SK-N-SH (cell line): ENCODE results near the gene KDM4C. TPM values are rescaled to one million over a fixed set of nuclear protein-coding genes. Genes with fewer than 3 reads are reported as not detected.

Source experiments
- CTCF ChIA-PET: fragments of 300-600, 350-600 bp; formaldehyde crosslinking; extraction: SDS; loops from one replicate; lab custom pipeline; 2021; lab: Yijun Ruan, JAX
- POLR2A ChIA-PET: fragments of 350-600 bp; sonication (Branson Sonifier 250); formaldehyde crosslinking; extraction: SDS; loops from one replicate; lab custom pipeline; 2020; ENCODE audit warnings: antibody characterized with exemption, inconsistent platforms; lab: Yijun Ruan, JAX
- DNase-seq: peaks from one replicate; pipeline ENCODE4 v3.0.0; 2012
- H2AFZ ChIP-seq: fragments of 200-600 bp; sonication (generic); 2 replicates; pipeline ENCODE4 v1.8.1; 2016; ENCODE audit warnings: antibody characterized with exemption, mild to moderate bottlenecking, low read depth
- H3F3A ChIP-seq: fragments of 200-600 bp; sonication (generic); replicated peaks from 2 replicates; pipeline ENCODE3; 2016; ENCODE audit warnings: antibody characterized with exemption, mild to moderate bottlenecking; ENCODE audit not compliant: insufficient read depth
- H3K27ac ChIP-seq, 2 experiments: fragments of 200-500 bp in 1 of 2; fragments of 200-600 bp in 1 of 2; sonication (Bioruptor generic) in 1 of 2; sonication (generic), shearing (Covaris generic) in 1 of 2; 2 replicates each; pipeline versions ENCODE4 v1.5.1 to v1.6.1; 2014 to 2016; ENCODE audit warnings: low read depth in 2 of 2, inconsistent platforms in 1 of 2, low read length in 1 of 2, mild to moderate bottlenecking in 1 of 2, mixed read lengths in 1 of 2
- H3K27me3 ChIP-seq: fragments of 200-600 bp; sonication (generic), shearing (Covaris generic); 2 replicates; pipeline ENCODE4 v1.6.1; 2016; ENCODE audit warnings: mixed run types; ENCODE audit not compliant: insufficient read depth
- H3K36me3 ChIP-seq, 2 experiments: fragments of 200-500 bp in 1 of 2; fragments of 200-600 bp in 1 of 2; sonication (Bioruptor generic) in 1 of 2; sonication (generic) in 1 of 2; replicated peaks in 1 of 2; 2 replicates each; pipeline versions ENCODE3 to v1.5.1; 2014 to 2016; ENCODE audit warnings: low read length in 1 of 2, mild to moderate bottlenecking in 1 of 2; ENCODE audit not compliant: insufficient read depth in 2 of 2, control insufficient read depth in 1 of 2
- H3K4me1 ChIP-seq, 2 experiments: fragments of 200-500 bp in 1 of 2; fragments of 200-600 bp in 1 of 2; sonication (Bioruptor generic) in 1 of 2; sonication (generic), shearing (Covaris generic) in 1 of 2; 2 replicates each; pipeline versions ENCODE4 v1.5.1 to v1.6.1; 2014 to 2016; ENCODE audit warnings: low read depth in 1 of 2, low read length in 1 of 2, mixed run types in 1 of 2; ENCODE audit not compliant: insufficient read depth in 2 of 2, control insufficient read depth in 1 of 2
- H3K4me2 ChIP-seq: fragments of 200-600 bp; sonication (generic), shearing (Covaris generic); 2 replicates; pipeline ENCODE4 v1.6.1; 2017; ENCODE audit warnings: mixed run types
- H3K4me3 ChIP-seq, 2 experiments: fragments of 200-500 bp in 1 of 2; fragments of 200-600 bp in 1 of 2; sonication (Bioruptor generic) in 1 of 2; sonication (generic), shearing (Covaris generic) in 1 of 2; 2 replicates each; pipeline versions ENCODE4 v1.5.1 to v1.8.1; 2014 to 2016; ENCODE audit warnings: low read depth in 2 of 2, inconsistent platforms in 1 of 2, low read length in 1 of 2, mild to moderate bottlenecking in 1 of 2, mixed read lengths in 1 of 2, moderate library complexity in 1 of 2
- H3K79me2 ChIP-seq: fragments of 200-600 bp; sonication (generic); 2 replicates; pipeline ENCODE4 v1.8.1; 2017; ENCODE audit warnings: mild to moderate bottlenecking; ENCODE audit not compliant: insufficient read depth
- H3K9ac ChIP-seq: fragments of 200-600 bp; sonication (generic); 2 replicates; pipeline ENCODE4 v1.6.1; 2017; ENCODE audit warnings: mixed run types
- H3K9me2 ChIP-seq: fragments of 200-600 bp; sonication (generic); 2 replicates; pipeline ENCODE4 v1.6.1; 2017; ENCODE audit warnings: mixed run types
- H3K9me3 ChIP-seq: fragments of 200-600 bp; sonication (generic); 2 replicates; pipeline ENCODE4 v1.6.1; 2017; ENCODE audit warnings: mixed run types, mild to moderate bottlenecking, moderate library complexity
- H4K20me1 ChIP-seq: fragments of 200-600 bp; sonication (generic); 2 replicates; pipeline ENCODE4 v1.6.1; 2017; ENCODE audit warnings: mild to moderate bottlenecking, mixed run types; ENCODE audit not compliant: insufficient read depth
- CHD2 ChIP-seq: fragments of 150-350 bp; IDR thresholded peaks from 2 replicates; pipeline ENCODE4 v1.6.1; 2018; ENCODE audit warnings: low read length; ENCODE audit not compliant: partially characterized antibody
- ELF1 ChIP-seq: IDR thresholded peaks from 2 replicates; pipeline ENCODE4 v1.4.0; 2012
- EP300 ChIP-seq, 2 experiments: IDR thresholded peaks; 2 replicates each; pipeline versions ENCODE4 v1.4.0 to v1.6.1; 2012; ENCODE audit warnings: borderline replicate concordance in 1 of 2, low read depth in 1 of 2, low read length in 1 of 2
- FOSL2 ChIP-seq: IDR thresholded peaks from 2 replicates; pipeline ENCODE4 v1.4.0; 2012; ENCODE audit warnings: low read depth, mild to moderate bottlenecking, moderate library complexity, borderline replicate concordance
- FOXJ3 ChIP-seq: sonication (generic); formaldehyde crosslinking; IDR thresholded peaks from 2 replicates; pipeline ENCODE4 v1.5.1; 2020; ENCODE audit warnings: mild to moderate bottlenecking, missing genetic modification reagents
- FOXM1 ChIP-seq: IDR thresholded peaks from 2 replicates; pipeline ENCODE4 v1.4.0; 2012; ENCODE audit warnings: low read depth, mild to moderate bottlenecking
- GABPA ChIP-seq: IDR thresholded peaks from 2 replicates; pipeline ENCODE4 v1.4.0; 2012; ENCODE audit warnings: low read depth, mild to moderate bottlenecking
- GATA2 ChIP-seq: sonication (generic); formaldehyde crosslinking; IDR thresholded peaks from 2 replicates; pipeline ENCODE4 v1.5.0; 2020; ENCODE audit warnings: mild to moderate bottlenecking, missing genetic modification reagents
- JUND ChIP-seq: IDR thresholded peaks from 2 replicates; pipeline ENCODE4 v1.4.0; 2012
- MXI1 ChIP-seq: IDR thresholded peaks from 2 replicates; pipeline ENCODE4 v1.6.1; 2012; ENCODE audit warnings: mild to moderate bottlenecking, low read depth, low read length, improper control_type of control experiment
- NFIC ChIP-seq: IDR thresholded peaks from 2 replicates; pipeline ENCODE4 v1.4.0; 2012; ENCODE audit warnings: borderline replicate concordance
- NRF1 ChIP-seq: IDR thresholded peaks from 2 replicates; pipeline ENCODE4 v1.6.1; 2012; ENCODE audit warnings: low read depth, mild to moderate bottlenecking, low read length
- POLR2AphosphoS5 ChIP-seq: IDR thresholded peaks from 2 replicates; pipeline ENCODE4 v1.6.1; 2012; ENCODE audit warnings: low read depth, low read length
- RAD21 ChIP-seq: IDR thresholded peaks from 2 replicates; pipeline ENCODE4 v1.6.1; 2012; ENCODE audit warnings: mild to moderate bottlenecking, low read length
- RCOR1 ChIP-seq: fragments of 150-350 bp; IDR thresholded peaks from 2 replicates; pipeline ENCODE4 v1.6.1; 2017; ENCODE audit warnings: antibody characterized with exemption, low read length
- RFX5 ChIP-seq: IDR thresholded peaks from 2 replicates; pipeline ENCODE4 v1.6.1; 2012; ENCODE audit warnings: mild to moderate bottlenecking, improper control_type of control experiment, low read length
- RXRA ChIP-seq: IDR thresholded peaks from 2 replicates; pipeline ENCODE4 v1.4.0; 2012; ENCODE audit warnings: low read depth, mild to moderate bottlenecking, borderline replicate concordance
- SIN3A ChIP-seq: IDR thresholded peaks from 2 replicates; pipeline ENCODE4 v1.6.1; 2012; ENCODE audit warnings: low read depth, mild to moderate bottlenecking, low read length, moderate library complexity, borderline replicate concordance
- SMC3 ChIP-seq: IDR thresholded peaks from 2 replicates; pipeline ENCODE4 v1.6.1; 2012; ENCODE audit warnings: low read depth, low read length, improper control_type of control experiment
- TCF12 ChIP-seq: IDR thresholded peaks from 2 replicates; pipeline ENCODE4 v1.4.0; 2012
- TEAD4 ChIP-seq: IDR thresholded peaks from 2 replicates; pipeline ENCODE4 v1.4.0; 2012; ENCODE audit warnings: mild to moderate bottlenecking, borderline replicate concordance; ENCODE audit not compliant: insufficient read depth
- YY1 ChIP-seq: IDR thresholded peaks from 2 replicates; pipeline ENCODE4 v1.4.0; 2012; ENCODE audit warnings: low read depth, mild to moderate bottlenecking
- WGBS: methylation state at CpG from one replicate; pipeline ENCODE4 v1.1.6; 2017; ENCODE audit warnings: low lambda C conversion rate; 5-methylcytosine and 5-hydroxymethylcytosine counted together
- polyA plus RNA-seq, 3 experiments: library from polyadenylated mRNA; depleted of rRNA; stranded (reverse); fragments of >200 nt; gene quantifications; 2 replicates each; pipeline ENCODE4 v1.2.3, GENCODE V29; 2012
- TF ChIP-seq, protein P1 (sequence below): IDR thresholded peaks from 2 replicates; pipeline ENCODE4 v1.6.1; 2012; ENCODE audit warnings: mild to moderate bottlenecking, low read depth, low read length, moderate library complexity
- TF ChIP-seq, protein P2 (sequence below): IDR thresholded peaks from 2 replicates; pipeline ENCODE4; 2012

KDM4C gene
- polyA plus RNA-seq, 1 of the 3 experiments (the other 2 are of a cell fraction) = 9.4 TPM

DNA sequence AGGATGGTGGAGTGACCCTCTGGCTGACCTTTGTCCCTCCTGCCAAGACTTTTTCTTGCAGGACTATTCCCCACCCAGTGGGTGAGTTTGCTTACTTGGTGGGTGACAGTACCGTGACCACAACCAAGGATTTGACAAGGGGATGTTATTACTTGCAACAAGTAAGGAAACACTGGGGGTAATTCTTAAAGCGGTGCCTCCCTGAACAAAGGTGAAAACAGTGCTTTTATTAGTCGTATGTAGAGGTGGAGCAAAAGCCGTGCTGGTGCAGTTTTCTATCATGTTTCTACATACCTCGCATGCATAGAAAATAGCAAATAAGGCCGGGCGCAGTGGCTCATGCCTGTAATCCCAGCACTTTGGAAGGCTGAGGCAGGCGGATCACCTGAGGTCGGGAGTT, 41.0 kb upstream of the KDM4C start (continued):
- TF ChIP-seq, protein P1, sequence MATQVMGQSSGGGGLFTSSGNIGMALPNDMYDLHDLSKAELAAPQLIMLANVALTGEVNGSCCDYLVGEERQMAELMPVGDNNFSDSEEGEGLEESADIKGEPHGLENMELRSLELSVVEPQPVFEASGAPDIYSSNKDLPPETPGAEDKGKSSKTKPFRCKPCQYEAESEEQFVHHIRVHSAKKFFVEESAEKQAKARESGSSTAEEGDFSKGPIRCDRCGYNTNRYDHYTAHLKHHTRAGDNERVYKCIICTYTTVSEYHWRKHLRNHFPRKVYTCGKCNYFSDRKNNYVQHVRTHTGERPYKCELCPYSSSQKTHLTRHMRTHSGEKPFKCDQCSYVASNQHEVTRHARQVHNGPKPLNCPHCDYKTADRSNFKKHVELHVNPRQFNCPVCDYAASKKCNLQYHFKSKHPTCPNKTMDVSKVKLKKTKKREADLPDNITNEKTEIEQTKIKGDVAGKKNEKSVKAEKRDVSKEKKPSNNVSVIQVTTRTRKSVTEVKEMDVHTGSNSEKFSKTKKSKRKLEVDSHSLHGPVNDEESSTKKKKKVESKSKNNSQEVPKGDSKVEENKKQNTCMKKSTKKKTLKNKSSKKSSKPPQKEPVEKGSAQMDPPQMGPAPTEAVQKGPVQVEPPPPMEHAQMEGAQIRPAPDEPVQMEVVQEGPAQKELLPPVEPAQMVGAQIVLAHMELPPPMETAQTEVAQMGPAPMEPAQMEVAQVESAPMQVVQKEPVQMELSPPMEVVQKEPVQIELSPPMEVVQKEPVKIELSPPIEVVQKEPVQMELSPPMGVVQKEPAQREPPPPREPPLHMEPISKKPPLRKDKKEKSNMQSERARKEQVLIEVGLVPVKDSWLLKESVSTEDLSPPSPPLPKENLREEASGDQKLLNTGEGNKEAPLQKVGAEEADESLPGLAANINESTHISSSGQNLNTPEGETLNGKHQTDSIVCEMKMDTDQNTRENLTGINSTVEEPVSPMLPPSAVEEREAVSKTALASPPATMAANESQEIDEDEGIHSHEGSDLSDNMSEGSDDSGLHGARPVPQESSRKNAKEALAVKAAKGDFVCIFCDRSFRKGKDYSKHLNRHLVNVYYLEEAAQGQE = no peak
- TF ChIP-seq TCF12 (no peak), CHD2 (no peak), POLR2AphosphoS5 (no peak), JUND (no peak), NFIC (no peak), RAD21 (no peak), EP300 (IDR thresholded peaks at IDR 0.05; ENCODE audit: borderline replicate concordance in 1 of 2, low read depth in 1 of 2, low read length in 1 of 2) (no peak), SMC3 (no peak)

DNA sequence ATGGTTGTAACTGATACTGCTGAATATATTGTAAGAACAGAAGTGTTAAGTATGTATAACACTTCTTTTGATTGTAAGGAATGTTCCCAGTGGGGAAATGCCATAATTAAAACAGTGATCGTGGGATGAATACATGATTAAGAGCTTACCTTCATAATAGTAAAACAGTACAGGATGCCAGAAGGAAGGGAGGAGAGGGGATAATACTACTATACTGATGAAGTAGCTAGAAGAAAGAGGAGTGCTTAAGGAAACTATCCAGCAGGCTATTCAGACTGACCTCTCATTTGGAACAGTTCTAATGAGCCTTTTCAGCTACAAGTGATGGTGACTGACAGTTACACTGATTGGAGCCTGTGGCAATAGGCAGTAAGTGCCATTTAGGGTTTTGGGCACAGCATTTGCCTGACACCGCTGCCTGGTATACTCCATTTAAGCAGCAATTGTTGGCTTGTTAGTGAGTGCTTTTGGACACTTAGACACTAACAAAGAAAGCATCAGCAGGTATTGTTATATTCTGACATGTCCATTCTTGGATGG, 33.8 kb upstream of the KDM4C start:
- no peaks in the 10 kb centered on the region for H3K36me3 ChIP-seq
- H4K20me1 ChIP-seq = no peaks in the 10 kb centered on the region
- no peaks in the 10 kb centered on the region for H3K27me3 ChIP-seq
- H2AFZ ChIP-seq = no peak overlapping the region
- H3K4me2 ChIP-seq = no peak overlapping the region
- 84% methylated on average over 2 of the region's 2 CpGs for WGBS
- ChIA-PET POLR2A (interaction anchor here (0.6 kb wide), 1 partner anchor 41 kb away, joined by 5 read pairs; no protein-coding TSS in a partner anchor), CTCF (no interaction called here)
- no peaks in the 10 kb centered on the region for H3F3A ChIP-seq
- no peaks in the 10 kb centered on the region for H3K9me3 ChIP-seq
- H3K9me2 ChIP-seq = no peaks in the 10 kb centered on the region
- no peaks in the 10 kb centered on the region for H3K79me2 ChIP-seq
- no peak overlapping the region for H3K4me3 ChIP-seq
- no peak for DNase-seq
- H3K27ac ChIP-seq = no peak overlapping the region
- no peak overlapping the region for H3K9ac ChIP-seq
- H3K4me1 ChIP-seq = no peaks in the 10 kb centered on the region
- TF ChIP-seq RXRA (no peak), GABPA (no peak)

DNA sequence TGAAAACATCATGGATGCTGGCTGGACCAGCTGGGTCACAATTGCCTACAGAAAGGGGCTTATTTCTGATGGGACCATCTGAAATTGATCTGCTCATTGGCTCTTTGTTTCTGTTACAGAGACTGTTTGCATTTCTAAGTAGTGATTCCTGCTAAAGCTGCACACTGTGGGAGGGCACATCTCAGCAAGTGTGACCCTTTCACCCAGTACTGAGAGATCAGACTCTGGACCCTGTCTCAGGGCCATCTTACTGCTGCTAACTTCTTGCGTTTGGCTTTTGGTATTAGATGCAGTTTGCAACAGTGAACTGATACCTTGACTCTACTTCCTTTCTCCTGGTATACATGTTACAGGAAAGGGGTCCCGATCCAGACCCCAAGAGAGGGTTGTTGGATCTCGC, 24.5 kb upstream of the KDM4C start:
- CTCF ChIA-PET = no interaction called here
- POLR2A ChIA-PET = no interaction called here
- Histone ChIP-seq H2AFZ (no peak overlapping the region), H3K4me2 (no peak overlapping the region), H3K27me3 (no peaks in the 10 kb centered on the region), H3K4me3 (no peak overlapping the region), H4K20me1 (no peaks in the 10 kb centered on the region), H3K79me2 (no peaks in the 10 kb centered on the region), H3K4me1 (no peaks in the 10 kb centered on the region), H3K27ac (no peak overlapping the region), H3K9me2 (no peaks in the 10 kb centered on the region), H3K36me3 (no peaks in the 10 kb centered on the region), H3K9me3 (no peaks in the 10 kb centered on the region), H3K9ac (no peak overlapping the region), H3F3A (no peaks in the 10 kb centered on the region)
- DNase-seq = no peak
- WGBS = 92% methylated on average over 3 of the region's 3 CpGs
- TF ChIP-seq YY1 (no peak), FOXJ3 (CRISPR knock-in tag) (no peak), TEAD4 (no peak), SIN3A (no peak), FOXM1 (no peak), NRF1 (no peak), RCOR1 (no peak), FOSL2 (no peak), GATA2 (no peak), RFX5 (no peak), ELF1 (no peak), POLR2AphosphoS5 (no peak), RAD21 (no peak), RXRA (no peak), JUND (no peak), CHD2 (no peak), GABPA (no peak), MXI1 (no peak)
- TF ChIP-seq, protein P2, sequence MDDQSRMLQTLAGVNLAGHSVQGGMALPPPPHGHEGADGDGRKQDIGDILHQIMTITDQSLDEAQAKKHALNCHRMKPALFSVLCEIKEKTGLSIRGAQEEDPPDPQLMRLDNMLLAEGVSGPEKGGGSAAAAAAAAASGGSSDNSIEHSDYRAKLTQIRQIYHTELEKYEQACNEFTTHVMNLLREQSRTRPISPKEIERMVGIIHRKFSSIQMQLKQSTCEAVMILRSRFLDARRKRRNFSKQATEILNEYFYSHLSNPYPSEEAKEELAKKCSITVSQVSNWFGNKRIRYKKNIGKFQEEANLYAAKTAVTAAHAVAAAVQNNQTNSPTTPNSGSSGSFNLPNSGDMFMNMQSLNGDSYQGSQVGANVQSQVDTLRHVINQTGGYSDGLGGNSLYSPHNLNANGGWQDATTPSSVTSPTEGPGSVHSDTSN = no peak
